AG10803 (cell line): ENCODE results near the gene GRID1.

Experiments used
- DNase-seq: peaks from one replicate; pipeline ENCODE4 v3.0.0; 2010; ENCODE audit warnings: low read depth
- H3K4me3 ChIP-seq: 2 replicates; pipeline ENCODE4 v1.5.1; 2011; ENCODE audit warnings: mild to moderate bottlenecking, low read length, control low read depth
- CTCF ChIP-seq: conservative IDR thresholded peaks from 2 replicates; pipeline ENCODE4 v1.5.1; 2011; ENCODE audit warnings: mild to moderate bottlenecking, low read length, control low read depth, inconsistent platforms

Gene GRID1

GRCh38 chr10:86200867-86201266 is 165.7 kb downstream of the GRID1 start:
- H3K4me3 ChIP-seq = no peak overlapping the region
- DNase-seq = no peak

GRCh38 chr10:86200269-86200668 is 166.3 kb downstream of the GRID1 start:
- H3K4me3 ChIP-seq = no peak overlapping the region
- DNase-seq = no peak
- TF ChIP-seq CTCF = no peak

More at GRCh38 chr10:86200867-86201266, 165.7 kb downstream of the GRID1 start:
- TF ChIP-seq CTCF = no peak

GRCh38 chr10:86199041-86199440 is 167.6 kb downstream of the GRID1 start:
- no peak overlapping the region for H3K4me3 ChIP-seq
- no peak for DNase-seq
- no peak for TF ChIP-seq CTCF

GRCh38 chr10:86198271-86198670 is 168.3 kb downstream of the GRID1 start:
- DNase-seq = no peak
- no peak for TF ChIP-seq CTCF
- no peak overlapping the region for H3K4me3 ChIP-seq

- DNase-seq = no peak
- H3K4me3 ChIP-seq = no peak overlapping the region
- no peak for TF ChIP-seq CTCF
These were observed 169.3 kb downstream of the GRID1 start for GRCh38 chr10:86197166-86197790.

- no peak for TF ChIP-seq CTCF
- no peak for DNase-seq
These were observed 171.0 kb downstream of the GRID1 start for GRCh38 chr10:86195521-86196157.

GRCh38 chr10:86194684-86195083 is 171.9 kb downstream of the GRID1 start:
- no peak overlapping the region for H3K4me3 ChIP-seq
- no peak for TF ChIP-seq CTCF
- no peak for DNase-seq

More at GRCh38 chr10:86195521-86196157, 171.0 kb downstream of the GRID1 start:
- H3K4me3 ChIP-seq = no peak overlapping the region
